Glutamatergic neuron (in vitro differentiated cells): ENCODE data around the gene C1R. TPM values are rescaled to one million over a fixed set of nuclear protein-coding genes. Genes with fewer than 3 reads are reported as not detected.

Experiments used
- DNase-seq: peaks from one replicate; pipeline ENCODE4 v3.0.0; 2022
- H3K27ac Mint-ChIP-seq: one replicate; pipeline ENCODE4 v1.8.0; 2020; ENCODE audit warnings: mild to moderate bottlenecking, mixed read lengths, inconsistent platforms; ENCODE audit not compliant: unreplicated experiment
- H3K27me3 Mint-ChIP-seq: one replicate; pipeline ENCODE4 v1.8.0; 2020; ENCODE audit warnings: mild to moderate bottlenecking, moderate library complexity, mixed read lengths, inconsistent platforms; ENCODE audit not compliant: unreplicated experiment
- H3K36me3 Mint-ChIP-seq: one replicate; pipeline ENCODE4 v1.8.0; 2020; ENCODE audit warnings: mild to moderate bottlenecking, mixed read lengths, inconsistent platforms; ENCODE audit not compliant: unreplicated experiment
- H3K4me1 Mint-ChIP-seq: one replicate; pipeline ENCODE4 v1.8.0; 2020; ENCODE audit warnings: mild to moderate bottlenecking, low read depth, mixed read lengths, inconsistent platforms; ENCODE audit not compliant: unreplicated experiment
- H3K4me3 Mint-ChIP-seq: one replicate; pipeline ENCODE4 v1.8.0; 2020; ENCODE audit warnings: mild to moderate bottlenecking, mixed read lengths, inconsistent platforms; ENCODE audit not compliant: unreplicated experiment
- H3K9me3 Mint-ChIP-seq: one replicate; pipeline ENCODE4 v1.8.0; 2020; ENCODE audit warnings: mild to moderate bottlenecking, moderate library complexity, mixed read lengths, inconsistent platforms; ENCODE audit not compliant: unreplicated experiment
- CTCF ChIP-seq: fragments of 200-600 bp; sonication (generic); IDR thresholded peaks from one replicate; pipeline ENCODE4 v1.5.0; 2021; ENCODE audit not compliant: partially characterized antibody, unreplicated experiment
- long read RNA-seq: library from polyadenylated mRNA; unstranded; transcript quantifications from one replicate; pipeline ENCODE4 v2.0.0, GENCODE V29; 2020; ENCODE audit not compliant: unreplicated experiment
- total RNA-seq: library from RNA; stranded (reverse); fragmentation: NEBNext Ultra II Directional; extraction: Animal tissue kit (Norgen Biotek cat#: 25700); gene quantifications from one replicate; pipeline ENCODE4 v1.2.1, GENCODE V29; 2021; ENCODE audit not compliant: unreplicated experiment

The C1R gene
- 1.0 TPM for total RNA-seq
- long read RNA-seq, partial matches to known transcripts = 0 of 1 reads
- long read RNA-seq, other reads (novel, unspliced or antisense) = 1 of 1 reads

GRCh38 chr12:7092229-7092985 is at the start of gene C1R:
TSS of gene C1R (minus strand) at chr12:7092445. CDS start at chr12:7092388, 57 bp downstream.
- H3K4me1 Mint-ChIP-seq = peaks cover 9% of the 10 kb centered on the region
- no peaks in the 10 kb centered on the region for H3K36me3 Mint-ChIP-seq
- peaks cover 5% of the 10 kb centered on the region for H3K9me3 Mint-ChIP-seq
- no peak within 1 kb of the TSS for H3K27ac Mint-ChIP-seq
- peak; percentile 83 for TF ChIP-seq CTCF
- H3K27me3 Mint-ChIP-seq = peaks cover 7% of the 10 kb centered on the region
- peak; percentile 73 for DNase-seq
- no peak within 1 kb of the TSS for H3K4me3 Mint-ChIP-seq

- Mint-ChIP-seq H3K4me3 (no peak overlapping the region), H3K4me1 (no peaks in the 10 kb centered on the region), H3K27me3 (peaks cover 10% of the 10 kb centered on the region), H3K27ac (no peak overlapping the region), H3K9me3 (peaks cover 7% of the 10 kb centered on the region), H3K36me3 (peaks cover 36% of the 10 kb centered on the region)
- TF ChIP-seq CTCF = no peak
- no peak for DNase-seq
These were observed 49.2 kb upstream of the C1R start for GRCh38 chr12:7141351-7142005.

GRCh38 chr12:7139200-7139599 is 47.0 kb upstream of the C1R start:
- DNase-seq = no peak
- no peak overlapping the region for H3K27ac Mint-ChIP-seq
- H3K27me3 Mint-ChIP-seq = peaks cover 17% of the 10 kb centered on the region
- H3K4me3 Mint-ChIP-seq = no peak overlapping the region
- TF ChIP-seq CTCF = no peak
- no peaks in the 10 kb centered on the region for H3K4me1 Mint-ChIP-seq
- peaks cover 10% of the 10 kb centered on the region for H3K9me3 Mint-ChIP-seq
- peaks cover 52% of the 10 kb centered on the region for H3K36me3 Mint-ChIP-seq

- no peak overlapping the region for H3K27ac Mint-ChIP-seq
- H3K27me3 Mint-ChIP-seq = peaks cover 18% of the 10 kb centered on the region
- peaks cover 57% of the 10 kb centered on the region for H3K36me3 Mint-ChIP-seq
- no peak for TF ChIP-seq CTCF
- H3K4me3 Mint-ChIP-seq = no peak overlapping the region
- peaks cover 8% of the 10 kb centered on the region for H3K9me3 Mint-ChIP-seq
- no peaks in the 10 kb centered on the region for H3K4me1 Mint-ChIP-seq
- no peak for DNase-seq
These were observed 45.7 kb upstream of the C1R start for GRCh38 chr12:7137908-7138307.

- Mint-ChIP-seq H3K27me3 (peaks cover 15% of the 10 kb centered on the region), H3K36me3 (peaks cover 54% of the 10 kb centered on the region), H3K27ac (no peak overlapping the region), H3K4me1 (peaks cover 10% of the 10 kb centered on the region), H3K9me3 (peaks cover 13% of the 10 kb centered on the region), H3K4me3 (no peak overlapping the region)
- no peak for TF ChIP-seq CTCF
- no peak for DNase-seq
These were observed 44.4 kb upstream of the C1R start for GRCh38 chr12:7136676-7137075.
